ENCODE data around the gene AIP.
"Not testable (repeated sequence)": the region's sequence is repeated elsewhere in the genome, so short reads cannot be mapped to it uniquely, and the experiment has no call there.

AIP gene

GRCh38 chr11:67484847-67485311, 2.1 kb downstream of the AIP start:
- TF ChIP-seq, protein P1, sequence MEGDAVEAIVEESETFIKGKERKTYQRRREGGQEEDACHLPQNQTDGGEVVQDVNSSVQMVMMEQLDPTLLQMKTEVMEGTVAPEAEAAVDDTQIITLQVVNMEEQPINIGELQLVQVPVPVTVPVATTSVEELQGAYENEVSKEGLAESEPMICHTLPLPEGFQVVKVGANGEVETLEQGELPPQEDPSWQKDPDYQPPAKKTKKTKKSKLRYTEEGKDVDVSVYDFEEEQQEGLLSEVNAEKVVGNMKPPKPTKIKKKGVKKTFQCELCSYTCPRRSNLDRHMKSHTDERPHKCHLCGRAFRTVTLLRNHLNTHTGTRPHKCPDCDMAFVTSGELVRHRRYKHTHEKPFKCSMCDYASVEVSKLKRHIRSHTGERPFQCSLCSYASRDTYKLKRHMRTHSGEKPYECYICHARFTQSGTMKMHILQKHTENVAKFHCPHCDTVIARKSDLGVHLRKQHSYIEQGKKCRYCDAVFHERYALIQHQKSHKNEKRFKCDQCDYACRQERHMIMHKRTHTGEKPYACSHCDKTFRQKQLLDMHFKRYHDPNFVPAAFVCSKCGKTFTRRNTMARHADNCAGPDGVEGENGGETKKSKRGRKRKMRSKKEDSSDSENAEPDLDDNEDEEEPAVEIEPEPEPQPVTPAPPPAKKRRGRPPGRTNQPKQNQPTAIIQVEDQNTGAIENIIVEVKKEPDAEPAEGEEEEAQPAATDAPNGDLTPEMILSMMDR (IDR thresholded peaks at IDR 0.05; ENCODE audit: insufficient read depth, low read depth, low read length, missing control alignments), result no peak
- no peak for DNase-seq (ENCODE audit: low read depth)
- H3K4me3 ChIP-seq (ENCODE audit: low read length), result no peak overlapping the region

DNA sequence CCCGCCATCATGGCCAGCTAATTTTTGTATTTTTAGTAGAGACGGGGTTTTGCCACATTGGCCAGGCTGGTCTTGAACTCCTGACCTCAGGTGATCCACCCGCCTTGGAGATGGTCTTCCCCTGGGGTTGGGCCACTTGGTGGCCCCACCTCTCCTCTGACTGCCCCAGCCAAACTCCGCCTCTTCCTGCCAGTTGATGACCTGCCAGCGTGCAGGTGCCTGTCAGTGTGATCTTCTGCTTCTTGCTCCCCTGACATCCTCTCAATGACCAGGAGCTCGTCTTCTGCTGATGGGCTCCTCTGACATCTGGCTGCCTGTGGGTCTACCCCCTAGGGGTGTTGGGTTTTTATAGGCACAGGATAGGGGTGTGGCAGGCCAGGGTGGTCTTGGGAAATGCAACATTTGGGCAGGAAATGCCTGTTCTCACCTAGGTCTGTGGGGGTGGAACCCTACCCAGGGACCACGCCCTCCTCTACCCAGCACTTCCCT, 3.1 kb downstream of the AIP start:
- H3K4me3 ChIP-seq (ENCODE audit: low read length), result not testable (repeated sequence)
- peak; percentile 14 for DNase-seq (ENCODE audit: low read depth)

DNA sequence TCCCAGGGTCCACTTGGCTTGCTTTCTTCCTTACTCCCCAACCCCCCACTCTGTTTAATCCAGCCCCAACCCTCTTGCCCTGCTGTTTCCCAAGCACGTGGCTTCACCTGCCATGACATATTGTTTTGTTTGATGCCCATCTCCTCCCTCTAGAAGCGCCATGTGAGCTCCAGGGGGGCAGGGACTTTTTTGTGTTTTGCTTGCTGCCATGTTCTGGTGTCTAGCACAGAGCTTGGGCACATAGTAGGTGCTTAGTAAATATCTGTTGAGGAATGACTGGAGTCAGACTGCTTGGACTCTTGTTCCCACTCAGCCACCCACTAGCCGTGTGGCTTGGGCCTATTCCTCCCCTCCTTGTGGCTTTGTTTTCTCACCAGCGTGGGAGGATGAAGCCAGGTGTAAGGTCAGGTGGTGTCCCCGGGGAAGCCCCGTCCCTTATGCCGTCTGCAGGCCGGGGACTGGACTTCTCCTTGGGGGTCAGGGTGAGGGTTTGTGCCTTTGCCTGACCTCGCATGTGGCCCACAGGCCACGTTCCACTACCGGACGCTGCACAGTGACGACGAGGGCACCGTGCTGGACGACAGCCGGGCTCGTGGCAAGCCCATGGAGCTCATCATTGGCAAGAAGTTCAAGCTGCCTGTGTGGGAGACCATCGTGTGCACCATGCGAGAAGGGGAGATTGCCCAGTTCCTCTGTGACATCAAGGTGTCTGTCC, 3.8 kb downstream of the AIP start:
- DNase-seq (ENCODE audit: low read depth), result no peak
- H3K4me3 ChIP-seq (ENCODE audit: low read length), result no peak overlapping the region
- TF ChIP-seq, protein P1 (IDR thresholded peaks at IDR 0.05; ENCODE audit: insufficient read depth, low read depth, low read length, missing control alignments), result no peak

GRCh38 chr11:67489203-67489884, 6.5 kb downstream of the AIP start:
- TF ChIP-seq, protein P1 (IDR thresholded peaks at IDR 0.05; ENCODE audit: insufficient read depth, low read depth, low read length, missing control alignments), result no peak
- no peak overlapping the region for H3K4me3 ChIP-seq (ENCODE audit: low read length)
- DNase-seq (ENCODE audit: low read depth), result no peak

- DNase-seq (ENCODE audit: low read depth), result no peak
- TF ChIP-seq, protein P1 (IDR thresholded peaks at IDR 0.05; ENCODE audit: insufficient read depth, low read depth, low read length, missing control alignments), result no peak
- no peak overlapping the region for H3K4me3 ChIP-seq (ENCODE audit: low read length)
Observed at GRCh38 chr11:67489885-67490726, 7.3 kb downstream of the AIP start.

- H3K4me3 ChIP-seq (ENCODE audit: low read length), result no peak overlapping the region
- DNase-seq (ENCODE audit: low read depth), result no peak
- TF ChIP-seq, protein P1 (IDR thresholded peaks at IDR 0.05; ENCODE audit: insufficient read depth, low read depth, low read length, missing control alignments), result no peak
Observed at GRCh38 chr11:67490727-67491065, 7.9 kb downstream of the AIP start.

Data from epithelial cell of esophagus (primary cell).